H1 (cell line): Measurements from ENCODE around the gene SH3PXD2A. TPM values are rescaled to one million over a fixed set of nuclear protein-coding genes. Genes with fewer than 3 reads are reported as not detected.
A peak's percentile ranks its signal among the peaks of the same experiment; 100 is the strongest.

Source experiments
- CTCF ChIA-PET: fragments of 300-600 bp; sonication (Branson Sonifier 250); formaldehyde crosslinking; loops from one replicate; lab custom pipeline; 2021; ENCODE audit not compliant: partially characterized antibody; lab: Charles Lee
- POLR2A ChIA-PET: fragments of 300-600 bp; sonication (Branson Sonifier 250); formaldehyde crosslinking; loops from one replicate; lab custom pipeline; 2021; ENCODE audit warnings: inconsistent platforms; ENCODE audit not compliant: partially characterized antibody; lab: Charles Lee
- DNase-seq, 2 experiments: peaks; one replicate each; pipeline versions ENCODE4 v3.0.0 to v3.0.0-alpha.2; 2010 to 2022; ENCODE audit warnings: low spot score in 2 of 2, low read depth in 1 of 2, mixed read lengths in 1 of 2
- FAIRE-seq: peaks from 2 replicates; lab custom pipeline; 2011; peaks lifted over from hg19 to GRCh38; lab: Jason Lieb, UNC
- H2AFZ ChIP-seq: 2 replicates; pipeline ENCODE4 v1.8.1; 2012; ENCODE audit warnings: low read length, inconsistent platforms
- H2AK5ac ChIP-seq: 2 replicates; pipeline ENCODE4 v1.6.1; 2013; ENCODE audit warnings: low read depth, low read length
- H2BK120ac ChIP-seq: replicated peaks from 2 replicates; pipeline ENCODE3; 2013; ENCODE audit warnings: low read depth, low read length, inconsistent platforms
- H2BK12ac ChIP-seq: 2 replicates; pipeline ENCODE4 v1.6.1; 2013; ENCODE audit warnings: low read depth, low read length
- H2BK15ac ChIP-seq: 2 replicates; pipeline ENCODE4 v1.6.1; 2013; ENCODE audit warnings: low read length
- H2BK20ac ChIP-seq: 2 replicates; pipeline ENCODE4 v1.6.1; 2013; ENCODE audit warnings: low read length
- H2BK5ac ChIP-seq: 2 replicates; pipeline ENCODE4 v1.6.1; 2013; ENCODE audit warnings: low read depth, low read length
- H3K14ac ChIP-seq: 2 replicates; pipeline ENCODE4 v1.6.1; 2013; ENCODE audit warnings: inconsistent platforms; ENCODE audit not compliant: insufficient read length
- H3K18ac ChIP-seq: 2 replicates; pipeline ENCODE4 v1.6.1; 2013; ENCODE audit warnings: low read length; ENCODE audit errors: extremely low read depth
- H3K23ac ChIP-seq: 2 replicates; pipeline ENCODE4 v1.6.1; 2013; ENCODE audit warnings: inconsistent platforms; ENCODE audit not compliant: insufficient read length
- H3K23me2 ChIP-seq: 2 replicates; pipeline ENCODE4 v1.6.1; 2013; ENCODE audit warnings: low read depth, low read length
- H3K27ac ChIP-seq: 2 replicates; pipeline ENCODE4 v1.6.1; 2011; ENCODE audit warnings: low read depth, low read length, inconsistent platforms
- H3K27me3 ChIP-seq, 4 experiments: replicated peaks in 1 of 4; 1 replicate in 1 of 4; 2 replicates in 3 of 4; pipeline versions ENCODE4 v1.6.1 to v1.8.1; 2011 to 2013; ENCODE audit warnings: low read length in 3 of 4, mild to moderate bottlenecking in 3 of 4, inconsistent platforms in 2 of 4, mixed read lengths in 2 of 4, moderate library complexity in 1 of 4; ENCODE audit not compliant: control insufficient read depth in 3 of 4, insufficient read depth in 3 of 4; ENCODE audit errors: extremely low read depth in 1 of 4
- H3K36me3 ChIP-seq, 4 experiments: 2 replicates each; pipeline versions ENCODE4 v1.6.1 to v1.8.1; 2011 to 2013; ENCODE audit warnings: mild to moderate bottlenecking in 4 of 4, low read length in 3 of 4, moderate library complexity in 2 of 4, control low read depth in 1 of 4, inconsistent platforms in 1 of 4; ENCODE audit not compliant: insufficient read depth in 4 of 4, control insufficient read depth in 2 of 4
- H3K4ac ChIP-seq: replicated peaks from 2 replicates; pipeline ENCODE3; 2013; ENCODE audit warnings: low read length, low read depth, mixed read lengths, inconsistent platforms; ENCODE audit not compliant: insufficient read length
- H3K4me1 ChIP-seq, 4 experiments: replicated peaks in 1 of 4; 1 replicate in 1 of 4; 2 replicates in 3 of 4; pipeline versions ENCODE4 v1.6.1 to v1.8.1; 2011 to 2013; ENCODE audit warnings: low read length in 3 of 4, inconsistent platforms in 2 of 4, mixed read lengths in 1 of 4; ENCODE audit not compliant: insufficient read depth in 4 of 4, control insufficient read depth in 3 of 4
- H3K4me2 ChIP-seq, 2 experiments: 2 replicates each; pipeline versions ENCODE4 v1.6.1 to v1.8.1; 2011 to 2013; ENCODE audit warnings: low read depth in 2 of 2, low read length in 2 of 2, control low read depth in 1 of 2, inconsistent platforms in 1 of 2, mild to moderate bottlenecking in 1 of 2; ENCODE audit not compliant: insufficient read depth in 1 of 2
- H3K4me3 ChIP-seq, 4 experiments: fragments of 200-600, 300-600 bp in 1 of 4; sonication (generic), shearing (Covaris generic), sonication (Bioruptor Twin) in 1 of 4; 2 replicates each; pipeline versions ENCODE4 v1.5.1 to v1.8.1; 2011 to 2016; ENCODE audit warnings: low read length in 4 of 4, low read depth in 3 of 4, control low read depth in 2 of 4, inconsistent platforms in 2 of 4, mild to moderate bottlenecking in 2 of 4, mixed read lengths in 1 of 4, moderate library complexity in 1 of 4; ENCODE audit not compliant: insufficient read depth in 2 of 4; ENCODE audit errors: extremely low read depth in 1 of 4
- H3K56ac ChIP-seq: replicated peaks from 2 replicates; pipeline ENCODE3; 2013; ENCODE audit warnings: low read depth, mild to moderate bottlenecking, mixed read lengths, low read length, inconsistent platforms; ENCODE audit not compliant: insufficient read length
- H3K79me1 ChIP-seq: 2 replicates; pipeline ENCODE4 v1.6.1; 2013; ENCODE audit warnings: low read depth, low read length, control low read depth
- H3K79me2 ChIP-seq, 2 experiments: 2 replicates each; pipeline versions ENCODE4 v1.6.1 to v1.8.1; 2012 to 2013; ENCODE audit warnings: low read length in 2 of 2, mild to moderate bottlenecking in 2 of 2, inconsistent platforms in 1 of 2; ENCODE audit not compliant: insufficient read depth in 2 of 2, control insufficient read depth in 1 of 2
- H3K9ac ChIP-seq, 4 experiments: replicated peaks in 1 of 4; 1 replicate in 1 of 4; 2 replicates in 3 of 4; pipeline versions ENCODE4 v1.6.1 to v1.8.1; 2011 to 2013; ENCODE audit warnings: low read depth in 3 of 4, low read length in 3 of 4, control low read depth in 2 of 4, mild to moderate bottlenecking in 2 of 4, moderate library complexity in 2 of 4, inconsistent platforms in 1 of 4; ENCODE audit errors: extremely low read depth in 1 of 4
- H3K9me3 ChIP-seq, 2 experiments: 2 replicates each; pipeline versions ENCODE4 v1.6.1 to v1.8.1; 2012 to 2013; ENCODE audit warnings: mild to moderate bottlenecking in 2 of 2, moderate library complexity in 2 of 2, control low read depth in 1 of 2, inconsistent platforms in 1 of 2, low read depth in 1 of 2, low read length in 1 of 2, mixed read lengths in 1 of 2; ENCODE audit not compliant: insufficient read depth in 2 of 2
- H4K20me1 ChIP-seq, 2 experiments: replicated peaks in 1 of 2; 2 replicates each; pipeline versions ENCODE3 to v1.8.1; 2011 to 2013; ENCODE audit warnings: inconsistent platforms in 2 of 2, low read length in 2 of 2, mild to moderate bottlenecking in 1 of 2; ENCODE audit not compliant: insufficient read depth in 2 of 2, control insufficient read depth in 1 of 2
- H4K5ac ChIP-seq: 2 replicates; pipeline ENCODE4 v1.6.1; 2013; ENCODE audit warnings: low read length, low read depth, mixed read lengths, inconsistent platforms; ENCODE audit not compliant: insufficient read length
- H4K8ac ChIP-seq: 2 replicates; pipeline ENCODE4 v1.8.0; 2013; ENCODE audit warnings: mild to moderate bottlenecking, moderate library complexity, low read length, inconsistent platforms; ENCODE audit not compliant: insufficient read depth; ENCODE audit errors: extremely low read depth
- H4K91ac ChIP-seq: replicated peaks from 2 replicates; pipeline ENCODE3; 2013; ENCODE audit warnings: low read length, mixed read lengths, inconsistent platforms; ENCODE audit not compliant: insufficient read length
- HDAC2 ChIP-seq, 2 experiments: fragments of 300-600 bp in 1 of 2; sonication (generic) in 1 of 2; IDR thresholded peaks; 2 replicates each; pipeline ENCODE4 v1.6.1; 2011 to 2012; ENCODE audit warnings: low read depth in 2 of 2, low read length in 2 of 2, mild to moderate bottlenecking in 2 of 2, moderate library complexity in 2 of 2, borderline replicate concordance in 1 of 2, inconsistent platforms in 1 of 2
- KDM1A ChIP-seq: fragments of 200-600, 300-600 bp; sonication (generic); IDR thresholded peaks from 2 replicates; pipeline ENCODE4 v1.7.1; 2016; ENCODE audit warnings: mild to moderate bottlenecking, low read length, borderline replicate concordance
- SIRT6 ChIP-seq: IDR thresholded peaks from one replicate; pipeline ENCODE4 v1.7.1; 2012; ENCODE audit warnings: low read length, inconsistent platforms
- WGBS, 2 experiments: shearing (Covaris generic) in 1 of 2; methylation state at CpG; one replicate each; pipeline versions ENCODE4 v1.1.6 to v1.1.7; 2013 to 2015; ENCODE audit warnings: low lambda C conversion rate in 2 of 2, mixed read lengths in 2 of 2, inconsistent platforms in 1 of 2, low coverage in 1 of 2, missing lambda C conversion rate in 1 of 2; ENCODE audit not compliant: insufficient replicate concordance in 2 of 2, insufficient coverage in 1 of 2, insufficient read length in 1 of 2; ENCODE audit errors: extremely low coverage in 1 of 2, missing lambda C conversion rate in 1 of 2; 5-methylcytosine and 5-hydroxymethylcytosine counted together
- polyA plus RNA-seq, 7 experiments: library from polyadenylated mRNA; depleted of rRNA in 3 of 7; stranded (reverse) in 5 of 7; unstranded in 2 of 7; fragments of >200 nt in 5 of 7; fragments of 200-250 nt in 2 of 7; gene quantifications; 1 replicate in 5 of 7; 2 replicates in 1 of 7; 4 replicates in 1 of 7; pipeline versions ENCODE4 v1.2.1 to v1.2.3, GENCODE V29; 2011 to 2013; ENCODE audit warnings: missing spikeins in 2 of 7, mixed read lengths in 2 of 7
- total RNA-seq: library from RNA; stranded (reverse); fragmentation: NEBNext Ultra II Directional; extraction: Animal tissue kit (Norgen Biotek cat#: 25700); gene quantifications from 2 replicates; pipeline ENCODE4 v1.2.1, GENCODE V29; 2021

Gene SH3PXD2A
- total and polyA plus RNA-seq, 2 of the 8 experiments (the other 6 are each of a cell fraction or from before 2014, with no cell fraction given), result 5.4 to 16.3 TPM

- H3K4ac ChIP-seq, result no peak overlapping the region
- no peak for FAIRE-seq
- DNase-seq, result no peak
- no peak overlapping the region for H3K56ac ChIP-seq
- no peaks in the 10 kb centered on the region for H3K27me3 ChIP-seq
- no peak overlapping the region for H3K9ac ChIP-seq
- 68% methylated on average over 3 of the region's 3 CpGs; no CpG with 5 or more reads in 1 of the 2 experiments for WGBS, 2 experiments
- H2AK5ac ChIP-seq, result no peak overlapping the region
- H4K20me1 ChIP-seq, result no peaks in the 10 kb centered on the region
- no peak overlapping the region for H2BK120ac ChIP-seq
- no peak overlapping the region for H3K27ac ChIP-seq
- no peak overlapping the region for H3K23ac ChIP-seq
- no peak overlapping the region for H2BK12ac ChIP-seq
- peaks cover 0 to 18% (median 12%) of the 10 kb centered on the region in 4 experiments; a peak in 6 of 7 replicates for H3K4me1 ChIP-seq
- H3K9me3 ChIP-seq, result no peaks in the 10 kb centered on the region
- H2BK20ac ChIP-seq, result no peak overlapping the region
- no peaks in the 10 kb centered on the region for H3K23me2 ChIP-seq
- H3K18ac ChIP-seq, result no peak overlapping the region
- TF ChIP-seq KDM1A, result peak; percentile 72; the same call in 1 of the 2 replicates
- no peak for TF ChIP-seq SIRT6
- peak in 1 of 2 experiments; percentile 70; a peak in 1 of 4 replicates for TF ChIP-seq HDAC2 (IDR thresholded peaks at IDR 0.05; ENCODE audit: borderline replicate concordance in 1 of 2, low read depth in 2 of 2, low read length in 2 of 2)
- TF ChIP-seq, all 59 proteins: peak for 2
- ChIA-PET CTCF (interaction anchor here (0.9 to 23.1 kb wide), 6 partner anchors 19 to 138 kb away, joined by 3 to 304 read pairs (median 12); no protein-coding TSS in a partner anchor), POLR2A (interaction anchor here (1.9 kb wide), 1 partner anchor 9 kb away, joined by 9 read pairs; no protein-coding TSS in a partner anchor)
- H3K4me3 ChIP-seq, result no peak overlapping the region
- H2BK15ac ChIP-seq, result 0 out of 2 replicates have a peak overlapping the region, but pooled peaks have one; percentile 6
- H3K4me2 ChIP-seq, result no peak overlapping the region
- H3K79me2 ChIP-seq, result no peaks in the 10 kb centered on the region
- no peak overlapping the region for H3K14ac ChIP-seq
- H4K5ac ChIP-seq, result no peak overlapping the region
- no peak overlapping the region for H4K8ac ChIP-seq
- H2AFZ ChIP-seq, result no peak overlapping the region
- H2BK5ac ChIP-seq, result no peak overlapping the region; the same call in 1 of the 2 replicates
- no peak overlapping the region for H4K91ac ChIP-seq
- H3K36me3 ChIP-seq, result no peaks in the 10 kb centered on the region
- no peaks in the 10 kb centered on the region for H3K79me1 ChIP-seq
These were observed 123.6 kb downstream of the SH3PXD2A start for GRCh38 chr10:103731609-103732270.
